Measurements from ENCODE around the gene ORMDL1. TPM values are rescaled to one million over a fixed set of nuclear protein-coding genes. Genes with fewer than 3 reads are reported as not detected.
"Not testable (repeated sequence)": the region's sequence is repeated elsewhere in the genome, so short reads cannot be mapped to it uniquely, and the experiment has no call there.

ORMDL1 gene
- total RNA-seq, 1 donor, result 37.2 TPM

GRCh38 chr2:189772212-189772611, 11.9 kb downstream of the ORMDL1 start:
- no peak for DNase-seq (ENCODE audit: low read depth in 2 of 3, low spot score in 2 of 3)

GRCh38 chr2:189770590-189771322, 13.4 kb downstream of the ORMDL1 start:
- no peak for DNase-seq (ENCODE audit: low read depth in 2 of 3, low spot score in 2 of 3)

GRCh38 chr2:189763908-189764661, 20.1 kb downstream of the ORMDL1 start:
- peak in 1 of 3 donors; percentile 45 for DNase-seq (ENCODE audit: low read depth in 2 of 3, low spot score in 2 of 3)

- DNase-seq (ENCODE audit: low read depth in 2 of 3, low spot score in 2 of 3), result peak; percentile 78 to 98 (median 98)
Measured at GRCh38 chr2:189762551-189763298, 21.4 kb downstream of the ORMDL1 start, which contains the start of gene OSGEPL1. Gene OSGEPL1 (minus strand): TSS chr2:189762792. CDS start chr2:189761640, 1,152 bp downstream.

- DNase-seq (ENCODE audit: low read depth in 2 of 3, low spot score in 2 of 3), result no peak
Measured at GRCh38 chr2:189762229-189762550, 21.9 kb downstream of the ORMDL1 start.

GRCh38 chr2:189760154-189760553, 24.0 kb downstream of the ORMDL1 start:
- DNase-seq (ENCODE audit: low read depth in 2 of 3, low spot score in 2 of 3), result not testable (repeated sequence)

- no peak for DNase-seq (ENCODE audit: low read depth in 2 of 3, low spot score in 2 of 3)
Measured at GRCh38 chr2:189756311-189756952, 27.7 kb downstream of the ORMDL1 start.

GRCh38 chr2:189751080-189751658, 33.0 kb downstream of the ORMDL1 start:
- DNase-seq (ENCODE audit: low read depth in 2 of 3, low spot score in 2 of 3), result peak in 2 of 3 donors; percentile 31 to 58

- DNase-seq (ENCODE audit: low read depth in 2 of 3, low spot score in 2 of 3), result no peak
Measured at GRCh38 chr2:189729430-189729829, 54.7 kb downstream of the ORMDL1 start.

- DNase-seq (ENCODE audit: low read depth in 2 of 3, low spot score in 2 of 3), result no peak
Measured at GRCh38 chr2:189726849-189727248, 57.3 kb downstream of the ORMDL1 start.

GRCh38 chr2:189726271-189726670, 57.9 kb downstream of the ORMDL1 start:
- DNase-seq (ENCODE audit: low read depth in 2 of 3, low spot score in 2 of 3), result no peak

- DNase-seq (ENCODE audit: low read depth in 2 of 3, low spot score in 2 of 3), result no peak
Measured at GRCh38 chr2:189723192-189723591, 60.9 kb downstream of the ORMDL1 start.

Other genes starting within 250 kb of the ORMDL1 start
- gene SLC40A1, start 203.6 kb downstream of the ORMDL1 start, total RNA-seq, result 393 TPM
- 15.1 TPM for gene ASNSD1, start 122.9 kb downstream of the ORMDL1 start, total RNA-seq
- gene ANKAR, start 109.7 kb downstream of the ORMDL1 start, total RNA-seq, result 9.4 TPM
- gene OSGEPL1, start 21.5 kb downstream of the ORMDL1 start, total RNA-seq, result 4.6 TPM
- gene PMS1, start 111 bp upstream of the ORMDL1 start, total RNA-seq, result 12.4 TPM

All from hematopoietic multipotent progenitor cell (in vitro differentiated cells).